ENCODE data around the gene PPIP5K2. TPM values are rescaled to one million over a fixed set of nuclear protein-coding genes. Genes with fewer than 3 reads are reported as not detected.
A peak's percentile ranks its signal among the peaks of the same experiment; 100 is the strongest.
"Not testable (repeated sequence)": the region's sequence is repeated elsewhere in the genome, so short reads cannot be mapped to it uniquely, and the experiment has no call there.

PPIP5K2 gene
- total RNA-seq, 1 experiment from 2014 or later: 42.0 TPM

GRCh38 chr5:103112910-103113309, 7.2 kb upstream of the PPIP5K2 start:
- no peaks in the 10 kb centered on the region for H3K27me3 ChIP-seq
- H3K36me3 ChIP-seq: no peaks in the 10 kb centered on the region; the same call in 1 of the 2 replicates
- DNase-seq: no peak
- H3K4me3 ChIP-seq: no peak overlapping the region
- no peaks in the 10 kb centered on the region; the same call in 1 of the 2 replicates for H3K9me3 ChIP-seq

DNA sequence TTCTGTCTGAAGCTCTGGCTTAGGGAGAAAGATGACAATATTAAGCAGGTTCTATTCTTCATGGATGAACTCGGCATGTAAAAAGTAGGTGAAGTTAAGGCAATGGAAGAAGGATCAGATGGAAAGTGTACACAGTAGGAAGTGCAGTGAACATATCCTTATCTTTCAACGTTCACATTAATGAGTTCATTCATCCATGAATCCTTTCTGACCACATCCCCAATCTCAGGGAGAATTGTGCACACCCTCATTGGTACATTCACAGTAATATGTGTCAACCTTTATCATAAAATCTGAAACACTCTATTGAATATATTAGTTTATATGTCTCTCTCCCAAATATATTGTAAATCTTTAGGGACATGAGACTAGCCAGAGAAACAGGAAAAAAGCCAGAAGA, 5.7 kb upstream of the PPIP5K2 start:
- Histone ChIP-seq H3K27me3 (no peaks in the 10 kb centered on the region), H3K36me3 (no peaks in the 10 kb centered on the region), H3K4me3 (no peak overlapping the region), H3K9me3 (no peaks in the 10 kb centered on the region; the same call in 1 of the 2 replicates)
- DNase-seq: no peak

- no peaks in the 10 kb centered on the region for H3K36me3 ChIP-seq
- H3K27me3 ChIP-seq: no peaks in the 10 kb centered on the region
- no peak overlapping the region for H3K4me3 ChIP-seq
- DNase-seq: no peak
- no peaks in the 10 kb centered on the region for H3K9me3 ChIP-seq
Measured at GRCh38 chr5:103117471-103117991, 2.6 kb upstream of the PPIP5K2 start.

DNA sequence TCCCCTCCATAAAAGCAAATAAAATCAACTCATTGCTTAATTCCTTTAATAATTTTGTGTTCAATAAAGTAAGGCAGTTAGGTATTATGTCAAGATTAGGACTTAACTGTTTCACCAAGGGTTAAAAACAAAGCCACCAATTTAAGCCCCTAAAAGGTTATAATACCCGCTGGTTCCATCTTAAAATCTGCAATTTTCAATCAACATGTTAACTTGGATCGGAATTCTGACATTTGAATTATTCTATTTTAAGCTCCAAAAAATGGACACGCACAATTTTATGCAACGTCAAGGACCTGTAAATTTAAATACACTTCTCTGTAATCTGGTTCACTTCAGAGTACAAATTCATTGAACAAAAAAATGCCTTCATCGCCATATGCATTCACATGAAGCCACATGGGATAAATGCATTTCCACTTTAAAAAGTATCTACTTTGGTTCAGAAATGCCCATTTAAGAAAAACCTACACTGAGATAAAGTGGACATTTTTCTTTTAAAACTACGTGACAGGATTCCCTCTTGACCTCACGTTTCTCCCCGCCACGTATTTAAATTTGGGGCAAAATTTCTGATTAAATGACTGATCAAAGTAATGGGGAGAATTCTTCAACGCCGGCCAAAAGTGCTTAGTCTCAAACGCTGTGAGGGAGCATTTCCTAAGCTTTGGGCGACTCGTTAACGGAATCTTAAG, 884 bp upstream of the PPIP5K2 start:
- H3K27me3 ChIP-seq: no peaks in the 10 kb centered on the region
- H3K36me3 ChIP-seq: no peaks in the 10 kb centered on the region; the same call in 1 of the 2 replicates
- no peaks in the 10 kb centered on the region for H3K9me3 ChIP-seq
- no peak for DNase-seq
- peak overlapping the region; percentile 92 for H3K4me3 ChIP-seq

DNA sequence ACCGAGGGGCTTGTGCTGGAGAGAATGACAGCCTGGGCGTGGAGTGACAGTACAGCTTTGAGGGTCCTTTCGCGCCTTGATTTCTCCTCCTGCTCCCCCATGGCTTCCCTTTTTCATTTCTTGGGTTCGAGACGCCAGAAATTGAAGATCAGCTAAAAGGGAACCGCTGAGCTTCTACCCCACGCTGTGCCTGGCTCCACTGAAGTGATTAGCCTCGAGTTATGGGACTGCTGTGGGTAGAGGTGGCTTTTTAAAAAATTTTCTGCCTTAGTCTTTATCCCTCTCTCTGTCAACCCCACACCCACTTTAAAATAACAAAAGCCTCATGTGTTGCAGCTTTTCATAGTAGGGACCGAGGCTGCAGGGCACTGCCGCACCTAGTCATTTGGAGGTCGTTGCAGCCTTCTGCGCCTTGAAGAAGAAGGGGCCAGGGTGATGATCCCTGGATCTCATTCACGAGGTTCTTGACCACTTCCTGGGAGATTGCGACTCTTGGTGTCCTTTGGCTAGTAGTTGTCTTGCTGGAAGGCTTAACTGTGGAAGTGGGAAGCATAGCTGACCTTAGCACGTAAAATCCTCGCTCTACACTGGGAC, 603 bp downstream of the PPIP5K2 start:
- H3K27me3 ChIP-seq: no peaks in the 10 kb centered on the region
- H3K4me3 ChIP-seq: peak overlapping the region; percentile 92
- H3K9me3 ChIP-seq: no peaks in the 10 kb centered on the region
- peak; percentile 8 for DNase-seq
- H3K36me3 ChIP-seq: no peaks in the 10 kb centered on the region; the same call in 1 of the 2 replicates

- H3K4me3 ChIP-seq: no peak overlapping the region
- H3K27me3 ChIP-seq: no peaks in the 10 kb centered on the region
- H3K36me3 ChIP-seq: no peaks in the 10 kb centered on the region; the same call in 1 of the 2 replicates
- H3K9me3 ChIP-seq: no peaks in the 10 kb centered on the region
- DNase-seq: no peak
Measured at GRCh38 chr5:103122242-103122641, 2.1 kb downstream of the PPIP5K2 start.

- H3K36me3 ChIP-seq: peaks cover 3% of the 10 kb centered on the region; the same call in 1 of the 2 replicates
- H3K4me3 ChIP-seq: no peak overlapping the region
- no peaks in the 10 kb centered on the region for H3K9me3 ChIP-seq
- no peak for DNase-seq
- no peaks in the 10 kb centered on the region for H3K27me3 ChIP-seq
Measured at GRCh38 chr5:103126557-103126956, 6.5 kb downstream of the PPIP5K2 start.

DNA sequence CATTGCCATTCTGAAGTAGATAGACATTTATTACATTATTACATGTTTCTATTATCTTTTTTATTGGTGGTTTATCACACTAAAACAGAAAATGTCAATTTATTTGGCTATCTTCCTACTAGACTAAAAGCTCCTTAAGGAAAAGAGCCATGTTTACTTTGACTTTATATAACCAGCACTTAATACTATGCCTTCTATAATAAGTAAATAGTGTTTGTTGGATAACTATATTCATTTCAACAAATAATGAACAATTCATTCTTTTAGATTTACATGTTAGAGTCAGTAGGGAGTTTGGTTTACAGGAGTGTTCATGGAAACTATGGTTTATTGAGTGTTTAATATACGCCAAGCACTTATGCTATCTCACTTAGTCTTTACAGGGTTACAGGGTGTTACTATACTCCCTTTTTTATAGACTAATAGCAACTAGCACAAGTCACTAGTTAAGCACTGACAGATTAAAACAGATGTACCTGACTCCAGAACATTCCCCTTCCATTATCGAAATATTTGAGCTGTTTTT, 7.3 kb downstream of the PPIP5K2 start:
- Histone ChIP-seq H3K36me3 (peaks cover 3% of the 10 kb centered on the region; the same call in 1 of the 2 replicates), H3K9me3 (no peaks in the 10 kb centered on the region), H3K4me3 (no peak overlapping the region), H3K27me3 (no peaks in the 10 kb centered on the region)
- no peak for DNase-seq

DNA sequence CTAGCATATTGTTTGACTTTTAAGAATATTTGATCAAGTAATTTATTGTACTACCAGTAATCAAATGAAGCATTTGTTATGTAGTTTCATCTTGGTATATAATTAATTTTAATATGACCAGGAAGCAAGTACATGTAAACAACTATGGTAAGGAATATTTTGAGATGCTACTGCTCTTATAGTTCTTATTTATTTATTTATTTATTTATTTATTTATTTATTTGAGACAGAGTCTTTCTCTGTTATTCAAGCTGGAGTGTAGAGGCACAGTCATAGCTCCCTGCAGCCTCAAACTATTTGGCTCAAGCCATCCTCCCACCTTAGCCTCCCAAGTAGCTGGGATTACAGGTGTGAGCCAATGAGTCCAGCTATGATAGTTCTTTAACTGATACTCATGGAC, 8.1 kb downstream of the PPIP5K2 start:
- Histone ChIP-seq H3K4me3 (no peak overlapping the region), H3K36me3 (peaks cover 3% of the 10 kb centered on the region; the same call in 1 of the 2 replicates), H3K9me3 (no peaks in the 10 kb centered on the region), H3K27me3 (no peaks in the 10 kb centered on the region)
- DNase-seq: no peak

GRCh38 chr5:103132684-103133083, 12.6 kb downstream of the PPIP5K2 start:
- Histone ChIP-seq H3K9me3 (no peaks in the 10 kb centered on the region), H3K36me3 (peaks cover 3% of the 10 kb centered on the region; the same call in 1 of the 2 replicates), H3K4me3 (no peak overlapping the region), H3K27me3 (no peaks in the 10 kb centered on the region)
- no peak for DNase-seq

DNA sequence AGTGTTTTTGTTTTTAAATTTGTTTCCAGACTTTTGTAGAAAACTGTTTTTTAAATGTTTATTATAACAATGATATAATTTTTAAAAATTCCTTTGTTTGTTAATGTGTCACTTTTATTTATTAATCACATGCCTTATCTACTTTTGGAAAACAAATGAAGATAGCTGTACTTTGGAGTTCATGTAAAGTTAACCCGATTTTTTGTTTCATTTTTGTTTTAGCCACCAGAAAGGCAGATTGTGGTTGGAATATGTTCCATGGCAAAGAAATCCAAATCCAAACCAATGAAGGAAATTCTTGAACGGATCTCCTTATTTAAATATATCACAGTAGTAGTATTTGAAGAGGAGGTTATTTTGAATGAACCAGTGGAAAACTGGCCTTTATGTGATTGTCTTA, 13.1 kb downstream of the PPIP5K2 start:
- H3K4me3 ChIP-seq: no peak overlapping the region
- H3K9me3 ChIP-seq: no peaks in the 10 kb centered on the region
- DNase-seq: no peak
- H3K27me3 ChIP-seq: no peaks in the 10 kb centered on the region
- peaks cover 3% of the 10 kb centered on the region; the same call in 1 of the 2 replicates for H3K36me3 ChIP-seq

GRCh38 chr5:103135461-103135860, 15.4 kb downstream of the PPIP5K2 start:
- Histone ChIP-seq H3K9me3 (no peaks in the 10 kb centered on the region), H3K27me3 (no peaks in the 10 kb centered on the region), H3K4me3 (no peak overlapping the region), H3K36me3 (peaks cover 8% of the 10 kb centered on the region)
- no peak for DNase-seq

GRCh38 chr5:103138202-103138690, 18.1 kb downstream of the PPIP5K2 start:
- Histone ChIP-seq H3K27me3 (no peaks in the 10 kb centered on the region), H3K36me3 (peaks cover 8% of the 10 kb centered on the region), H3K9me3 (no peaks in the 10 kb centered on the region), H3K4me3 (no peak overlapping the region)
- DNase-seq: no peak

DNA sequence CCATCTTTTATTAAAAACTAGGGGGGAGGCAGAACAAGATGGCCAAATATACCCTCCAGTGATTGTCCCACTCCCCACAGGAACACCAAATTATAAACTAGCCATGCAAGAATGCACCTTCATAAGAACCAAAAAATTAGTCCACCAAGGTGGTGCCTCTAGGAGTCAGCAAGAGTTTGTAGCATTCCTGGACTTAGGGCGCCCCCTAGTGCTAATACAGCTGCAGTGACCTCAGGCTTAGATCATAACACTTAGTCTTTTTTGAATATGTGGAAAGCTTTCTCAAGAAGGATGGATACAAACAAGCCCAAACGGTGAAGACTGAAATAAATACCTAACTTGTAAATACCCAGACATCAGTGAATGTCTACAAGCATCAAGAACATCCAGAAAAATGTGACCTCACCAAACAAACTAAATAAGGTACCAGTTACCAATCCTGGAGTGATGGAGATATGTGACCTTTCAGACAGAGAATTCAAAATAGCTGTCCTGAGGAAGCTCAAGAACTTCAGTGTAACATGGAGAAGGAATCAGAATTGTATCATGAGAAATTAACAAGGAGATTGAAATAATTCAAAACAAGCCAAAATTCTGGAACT, 19.3 kb downstream of the PPIP5K2 start:
- H3K4me3 ChIP-seq: no peak overlapping the region
- H3K9me3 ChIP-seq: no peaks in the 10 kb centered on the region
- H3K27me3 ChIP-seq: no peaks in the 10 kb centered on the region
- peak; percentile 62 for DNase-seq
- H3K36me3 ChIP-seq: peaks cover 8% of the 10 kb centered on the region

- not testable (repeated sequence) for H3K9me3 ChIP-seq, DNase-seq, H3K36me3 ChIP-seq, H3K4me3 ChIP-seq, H3K27me3 ChIP-seq
Measured at GRCh38 chr5:103142132-103142531, 22.0 kb downstream of the PPIP5K2 start.

DNA sequence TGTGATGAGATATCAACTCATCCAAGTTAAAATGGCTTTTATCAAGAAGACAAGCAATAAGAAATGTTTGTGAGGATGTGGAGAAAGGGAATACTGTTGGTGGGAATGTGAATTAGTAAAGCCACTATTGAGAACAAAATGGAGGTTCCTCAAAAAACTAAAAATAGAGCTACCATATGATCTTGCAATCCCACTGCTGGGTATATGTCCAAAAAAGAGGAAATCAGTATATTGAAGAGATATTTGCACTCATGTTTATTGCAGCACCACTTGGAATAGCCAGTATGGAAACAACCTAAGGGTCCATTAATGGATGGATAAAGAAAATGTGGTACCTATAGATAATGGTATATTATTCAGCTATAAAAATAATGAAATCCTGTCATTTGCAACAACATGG, 25.1 kb downstream of the PPIP5K2 start:
- DNase-seq: no peak
- Histone ChIP-seq H3K4me3 (no peak overlapping the region), H3K27me3 (no peaks in the 10 kb centered on the region), H3K36me3 (peaks cover 2% of the 10 kb centered on the region; the same call in 1 of the 2 replicates), H3K9me3 (no peaks in the 10 kb centered on the region)

DNA sequence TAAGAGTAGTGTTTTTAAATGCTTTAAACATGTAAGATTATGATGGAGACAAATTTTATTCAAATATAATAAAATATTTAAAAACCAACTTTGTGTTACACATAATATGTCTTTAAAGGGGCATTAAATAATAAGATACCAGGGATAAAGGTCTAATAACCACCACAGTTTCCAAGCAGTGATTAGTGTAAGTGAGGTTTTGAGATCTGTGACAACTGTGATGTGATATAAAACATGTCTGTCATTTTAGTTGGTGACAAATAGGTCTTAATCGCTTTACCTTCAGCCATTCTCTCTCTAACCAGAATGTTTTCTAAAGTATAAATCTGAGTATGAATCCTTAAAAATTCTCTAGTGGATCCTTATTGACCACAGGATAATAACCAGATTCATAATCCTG, 28.1 kb downstream of the PPIP5K2 start:
- DNase-seq: no peak
- no peak overlapping the region for H3K4me3 ChIP-seq
- H3K9me3 ChIP-seq: no peaks in the 10 kb centered on the region
- H3K36me3 ChIP-seq: peaks cover 7% of the 10 kb centered on the region; the same call in 1 of the 2 replicates
- H3K27me3 ChIP-seq: no peaks in the 10 kb centered on the region

All from MG63 (cell line).